Measurements from ENCODE around the gene SRBD1. TPM values are rescaled to one million over a fixed set of nuclear protein-coding genes. Genes with fewer than 3 reads are reported as not detected.

The SRBD1 gene
- total RNA-seq, 1 donor from 2014 or later = 18.3 TPM

- H3K4me1 Mint-ChIP-seq (ENCODE audit: low read depth) = peaks cover 6% of the 10 kb centered on the region
- no peak overlapping the region for H3K27ac Mint-ChIP-seq
- peaks cover 35% of the 10 kb centered on the region for H3K27me3 Mint-ChIP-seq (ENCODE audit: insufficient read depth)
- no peak for DNase-seq (ENCODE audit: low spot score)
- H3K9me3 Mint-ChIP-seq = no peaks in the 10 kb centered on the region
- no peaks in the 10 kb centered on the region for H3K36me3 Mint-ChIP-seq (ENCODE audit: low read depth)
- no peak overlapping the region for H3K4me3 Mint-ChIP-seq
- intact Hi-C loops (cut with micrococcal nuclease) = no loop called here
These were observed 15.5 kb upstream of the SRBD1 start for GRCh38 chr2:45626387-45627221.

DNA sequence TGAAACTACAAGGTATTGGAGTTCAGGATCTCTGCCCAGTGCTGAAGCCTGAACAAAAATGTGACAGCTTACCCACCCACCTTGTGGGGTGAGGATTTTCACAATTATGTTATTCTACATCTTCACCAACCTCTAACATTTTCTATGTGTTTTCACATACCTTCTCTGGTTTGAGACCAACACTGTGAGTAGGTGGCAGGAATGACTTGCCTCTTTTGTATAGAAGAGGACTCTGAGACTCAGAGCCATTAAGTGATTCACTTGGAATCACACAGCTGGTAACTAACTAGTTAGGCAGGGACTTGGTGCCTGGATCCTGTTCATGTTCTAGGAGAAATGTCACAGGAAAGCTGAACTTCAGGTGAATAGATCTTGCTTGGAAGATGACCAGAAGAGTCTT lies 14.8 kb upstream of the SRBD1 start:
- no peak for DNase-seq (ENCODE audit: low spot score)
- no peaks in the 10 kb centered on the region for H3K9me3 Mint-ChIP-seq
- intact Hi-C loops (cut with micrococcal nuclease) = no loop called here
- no peaks in the 10 kb centered on the region for H3K36me3 Mint-ChIP-seq (ENCODE audit: low read depth)
- H3K27me3 Mint-ChIP-seq (ENCODE audit: insufficient read depth) = peaks cover 33% of the 10 kb centered on the region
- H3K4me3 Mint-ChIP-seq = no peak overlapping the region
- H3K4me1 Mint-ChIP-seq (ENCODE audit: low read depth) = peaks cover 6% of the 10 kb centered on the region
- no peak overlapping the region for H3K27ac Mint-ChIP-seq

GRCh38 chr2:45623098-45623497 lies 12.0 kb upstream of the SRBD1 start:
- Mint-ChIP-seq H3K9me3 (no peaks in the 10 kb centered on the region), H3K27me3 (ENCODE audit: insufficient read depth) (peaks cover 23% of the 10 kb centered on the region), H3K27ac (no peak overlapping the region), H3K4me1 (ENCODE audit: low read depth) (peaks cover 6% of the 10 kb centered on the region), H3K4me3 (no peak overlapping the region), H3K36me3 (ENCODE audit: low read depth) (peaks cover 1% of the 10 kb centered on the region)
- no peak for DNase-seq (ENCODE audit: low spot score)
- intact Hi-C loops (cut with micrococcal nuclease) = no loop called here

- Mint-ChIP-seq H3K36me3 (ENCODE audit: low read depth) (peaks cover 1% of the 10 kb centered on the region), H3K4me3 (no peak overlapping the region), H3K27me3 (ENCODE audit: insufficient read depth) (peaks cover 18% of the 10 kb centered on the region), H3K4me1 (ENCODE audit: low read depth) (peaks cover 6% of the 10 kb centered on the region), H3K9me3 (no peaks in the 10 kb centered on the region), H3K27ac (no peak overlapping the region)
- intact Hi-C loops (cut with micrococcal nuclease) = no loop called here
- DNase-seq (ENCODE audit: low spot score) = no peak
These were observed 11.4 kb upstream of the SRBD1 start for GRCh38 chr2:45622336-45623075.

DNA sequence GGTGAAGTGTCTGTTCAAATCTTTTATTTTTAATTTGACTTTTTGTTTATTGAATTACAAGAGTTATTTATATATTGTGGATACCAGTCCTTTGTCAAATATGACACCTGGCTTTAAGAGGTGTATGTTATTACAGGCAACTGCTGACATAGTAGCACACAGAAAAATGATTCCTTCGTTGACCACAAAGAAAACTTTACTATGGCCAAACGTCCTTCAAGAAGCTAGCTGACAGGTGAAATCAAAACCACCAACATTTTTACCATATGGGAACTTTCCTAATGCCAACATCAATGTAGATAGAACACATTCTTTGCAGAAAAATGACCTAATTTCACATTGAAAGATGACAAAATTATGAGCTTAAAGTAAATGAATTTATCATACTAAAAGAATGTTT lies 6.4 kb upstream of the SRBD1 start:
- Mint-ChIP-seq H3K9me3 (no peaks in the 10 kb centered on the region), H3K27ac (no peak overlapping the region), H3K36me3 (ENCODE audit: low read depth) (peaks cover 1% of the 10 kb centered on the region), H3K27me3 (ENCODE audit: insufficient read depth) (peaks cover 4% of the 10 kb centered on the region), H3K4me1 (ENCODE audit: low read depth) (peaks cover under 1% of the 10 kb centered on the region), H3K4me3 (no peak overlapping the region)
- no peak for DNase-seq (ENCODE audit: low spot score)
- intact Hi-C loops (cut with micrococcal nuclease) = no loop called here

DNA sequence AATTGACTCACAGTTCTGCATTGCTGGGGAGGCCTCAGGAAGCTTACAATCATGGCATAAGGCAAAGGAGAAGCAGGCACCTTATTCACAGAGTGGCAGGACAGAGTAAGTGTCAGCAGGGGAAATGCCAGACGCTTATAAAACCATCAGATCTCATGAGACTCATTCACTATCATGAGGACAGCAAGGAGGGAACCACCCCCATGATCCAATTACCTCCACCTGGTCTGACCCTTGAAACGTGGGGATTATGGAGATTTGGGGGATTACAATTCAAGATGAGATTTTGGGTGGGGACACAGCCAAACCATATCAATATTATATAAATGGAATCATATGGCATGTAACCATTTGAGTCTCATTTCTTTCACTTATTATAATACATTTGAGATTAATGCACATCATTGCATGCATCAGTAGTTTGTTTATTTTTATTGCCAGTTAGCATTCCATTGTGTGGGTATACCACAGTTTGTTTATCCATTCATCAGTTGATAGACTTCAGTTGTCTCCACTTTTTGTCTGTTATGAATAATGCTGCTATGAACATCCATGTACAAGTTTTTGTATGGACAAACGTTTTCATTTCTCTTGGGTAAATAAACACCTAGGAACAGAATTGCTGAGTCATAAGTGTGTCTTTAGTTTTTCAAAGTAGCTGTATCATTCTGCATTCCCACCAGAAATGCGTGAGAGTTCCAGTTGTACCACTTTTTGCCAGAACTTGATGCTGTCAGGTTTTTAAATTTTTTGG lies 5.8 kb upstream of the SRBD1 start:
- Mint-ChIP-seq H3K4me3 (no peak overlapping the region), H3K27me3 (ENCODE audit: insufficient read depth) (peaks cover 4% of the 10 kb centered on the region), H3K4me1 (ENCODE audit: low read depth) (peaks cover 6% of the 10 kb centered on the region), H3K9me3 (no peaks in the 10 kb centered on the region), H3K36me3 (ENCODE audit: low read depth) (peaks cover 1% of the 10 kb centered on the region), H3K27ac (no peak overlapping the region)
- intact Hi-C loops (cut with micrococcal nuclease) = no loop called here
- DNase-seq (ENCODE audit: low spot score) = no peak

DNA sequence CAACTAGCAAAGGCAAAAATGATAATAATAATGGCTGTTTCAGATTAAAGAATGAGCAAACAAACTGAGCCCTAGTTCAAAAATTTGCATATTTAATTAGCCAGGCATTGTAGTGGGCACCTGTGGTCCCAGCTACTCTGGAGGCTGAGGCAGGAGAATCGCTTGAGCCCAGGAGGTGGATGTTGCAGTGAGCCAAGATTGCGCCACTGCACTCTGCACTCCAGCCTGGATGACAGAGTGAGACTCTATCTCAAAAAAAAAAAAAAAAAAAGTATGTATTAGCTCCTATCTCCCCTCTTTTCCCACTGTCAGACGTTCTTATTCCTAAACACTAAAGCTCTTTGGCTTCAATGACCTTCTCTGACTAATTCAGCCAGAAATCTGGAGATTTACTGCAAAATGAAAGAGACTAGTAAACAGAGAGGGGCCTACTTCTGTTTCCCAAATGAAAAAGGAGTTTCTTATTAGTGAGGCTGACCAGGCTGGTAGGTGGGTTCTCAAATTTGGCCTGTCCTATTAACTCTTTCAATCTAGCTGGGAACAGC lies 3.9 kb upstream of the SRBD1 start:
- H3K27ac Mint-ChIP-seq = no peak overlapping the region
- H3K36me3 Mint-ChIP-seq (ENCODE audit: low read depth) = peaks cover 1% of the 10 kb centered on the region
- intact Hi-C loops (cut with micrococcal nuclease) = loop anchor here (5.0 kb wide), 1 partner anchor 1448 kb away; the partner anchor contains the start of gene PPM1B
- no peaks in the 10 kb centered on the region for H3K9me3 Mint-ChIP-seq
- no peaks in the 10 kb centered on the region for H3K27me3 Mint-ChIP-seq (ENCODE audit: insufficient read depth)
- peaks cover 17% of the 10 kb centered on the region for H3K4me1 Mint-ChIP-seq (ENCODE audit: low read depth)
- DNase-seq (ENCODE audit: low spot score) = no peak
- no peak overlapping the region for H3K4me3 Mint-ChIP-seq

DNA sequence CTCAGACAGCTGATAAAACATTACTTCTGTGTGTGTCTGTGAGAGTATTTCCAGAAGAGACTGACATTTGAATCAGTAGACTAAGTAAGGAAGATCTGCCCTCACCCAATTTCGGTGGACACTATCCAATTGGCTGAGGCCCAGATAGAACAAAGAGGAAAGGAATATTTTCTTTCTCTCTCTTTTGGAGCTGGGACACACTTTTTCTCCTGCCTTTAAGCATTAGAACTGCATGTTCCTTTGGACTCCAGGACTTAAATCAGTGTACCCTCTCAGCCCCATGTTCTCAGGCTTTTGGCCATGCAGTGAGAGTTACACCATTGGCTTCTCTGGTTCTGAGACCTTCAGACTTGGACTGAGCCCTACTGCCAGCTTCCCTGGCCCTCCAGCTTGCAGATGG lies 3.3 kb upstream of the SRBD1 start:
- Mint-ChIP-seq H3K4me1 (ENCODE audit: low read depth) (peaks cover 23% of the 10 kb centered on the region), H3K4me3 (no peak overlapping the region), H3K36me3 (ENCODE audit: low read depth) (peaks cover 3% of the 10 kb centered on the region), H3K9me3 (no peaks in the 10 kb centered on the region), H3K27me3 (ENCODE audit: insufficient read depth) (no peaks in the 10 kb centered on the region), H3K27ac (no peak overlapping the region)
- intact Hi-C loops (cut with micrococcal nuclease) = loop anchor here (5.0 kb wide), 1 partner anchor 1447 kb away; the partner anchor contains the start of gene PPM1B
- no peak for DNase-seq (ENCODE audit: low spot score)

DNA sequence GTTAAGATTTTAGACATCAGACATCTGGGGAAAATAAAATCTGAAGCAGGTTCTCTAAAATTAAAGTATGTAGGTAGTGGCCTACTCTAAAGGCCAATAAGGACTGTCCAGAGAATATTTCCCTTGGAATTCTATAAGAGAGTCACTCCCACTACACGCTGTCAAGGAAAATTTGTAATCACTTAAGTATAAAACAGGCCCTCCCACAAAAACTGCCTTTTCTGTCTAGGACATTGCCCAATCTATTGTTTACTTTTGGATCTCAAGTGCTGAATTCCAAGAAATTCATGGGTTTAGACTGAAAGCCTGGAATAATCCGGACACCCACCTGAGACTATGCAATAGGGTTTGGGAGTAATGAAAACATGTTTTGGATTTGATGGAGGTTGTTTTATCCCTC lies 1.7 kb upstream of the SRBD1 start:
- DNase-seq (ENCODE audit: low spot score) = no peak
- Mint-ChIP-seq H3K27ac (no peak overlapping the region), H3K4me1 (ENCODE audit: low read depth) (peaks cover 27% of the 10 kb centered on the region), H3K36me3 (ENCODE audit: low read depth) (peaks cover 4% of the 10 kb centered on the region), H3K4me3 (no peak overlapping the region), H3K27me3 (ENCODE audit: insufficient read depth) (no peaks in the 10 kb centered on the region), H3K9me3 (no peaks in the 10 kb centered on the region)
- intact Hi-C loops (cut with micrococcal nuclease) = loop anchor here (5.0 kb wide), 1 partner anchor 1445 kb away; the partner anchor contains the start of gene PPM1B

DNA sequence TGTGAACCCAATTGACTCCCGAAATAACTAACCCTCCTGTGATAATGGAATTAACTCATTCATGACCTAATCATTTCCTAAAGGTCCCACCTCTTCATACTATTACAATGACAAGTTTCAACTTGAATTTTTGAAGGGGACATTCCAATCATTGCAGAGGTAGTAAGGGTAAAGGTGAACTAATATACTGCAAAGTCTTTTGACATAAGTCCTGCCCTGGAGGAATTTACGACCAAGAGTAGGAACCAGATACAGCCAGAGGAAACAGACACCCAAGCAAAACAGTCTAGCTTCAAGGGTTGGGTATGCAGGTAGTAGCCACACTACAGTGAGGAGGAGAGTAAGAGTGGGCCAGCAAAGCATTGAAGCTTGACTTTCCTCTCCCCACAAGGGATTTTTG lies 1.2 kb upstream of the SRBD1 start:
- peak overlapping the region; percentile 27 for H3K4me3 Mint-ChIP-seq

GRCh38 chr2:45610281-45611019 lies 617 bp downstream of the SRBD1 start:
- H3K27ac Mint-ChIP-seq = peak overlapping the region; percentile 92
- intact Hi-C loops (cut with micrococcal nuclease) = loop anchor here (1.0 to 5.0 kb wide), 4 partner anchors 26 to 1443 kb away; partner anchors contain the start of genes PPM1B and PRKCE
- no peaks in the 10 kb centered on the region for H3K9me3 Mint-ChIP-seq
- peak; percentile 32 for DNase-seq (ENCODE audit: low spot score)
- H3K27me3 Mint-ChIP-seq (ENCODE audit: insufficient read depth) = no peaks in the 10 kb centered on the region
- peaks cover 27% of the 10 kb centered on the region for H3K4me1 Mint-ChIP-seq (ENCODE audit: low read depth)
- H3K36me3 Mint-ChIP-seq (ENCODE audit: low read depth) = peaks cover 4% of the 10 kb centered on the region
- peak overlapping the region; percentile 96 for H3K4me3 Mint-ChIP-seq

More for the DNA sequence above, 1.2 kb upstream of the SRBD1 start:
- intact Hi-C loops (cut with micrococcal nuclease) = loop anchor here (5.0 kb wide), 1 partner anchor 1445 kb away; the partner anchor contains the start of gene PPM1B
- Mint-ChIP-seq H3K27ac (no peak overlapping the region), H3K9me3 (no peaks in the 10 kb centered on the region), H3K4me1 (ENCODE audit: low read depth) (peaks cover 27% of the 10 kb centered on the region), H3K27me3 (ENCODE audit: insufficient read depth) (no peaks in the 10 kb centered on the region), H3K36me3 (ENCODE audit: low read depth) (peaks cover 4% of the 10 kb centered on the region)
- no peak for DNase-seq (ENCODE audit: low spot score)

DNA sequence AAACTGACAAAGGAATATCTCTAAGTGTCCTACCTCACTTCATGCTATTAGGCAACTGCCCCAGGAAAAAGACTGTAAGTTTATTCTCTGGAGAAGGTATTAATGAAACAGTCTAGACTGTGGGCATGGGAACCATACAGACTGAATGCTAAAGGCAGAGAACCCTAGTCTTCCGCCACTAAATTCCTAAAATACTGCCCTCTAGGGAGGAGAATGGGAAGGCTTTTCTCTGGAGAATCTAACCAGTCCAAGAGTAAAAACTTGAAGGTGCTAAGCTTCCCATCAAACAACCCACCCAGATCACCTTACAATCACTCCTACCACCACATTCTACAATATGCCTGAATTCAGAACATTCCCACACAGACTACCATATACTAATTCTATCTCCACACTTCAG lies 3.4 kb downstream of the SRBD1 start:
- Mint-ChIP-seq H3K4me3 (no peak overlapping the region), H3K36me3 (ENCODE audit: low read depth) (peaks cover 10% of the 10 kb centered on the region), H3K9me3 (no peaks in the 10 kb centered on the region), H3K27me3 (ENCODE audit: insufficient read depth) (no peaks in the 10 kb centered on the region), H3K27ac (no peak overlapping the region), H3K4me1 (ENCODE audit: low read depth) (peaks cover 27% of the 10 kb centered on the region)
- no peak for DNase-seq (ENCODE audit: low spot score)
- intact Hi-C loops (cut with micrococcal nuclease) = no loop called here

Measured in activated T-helper 1 cell treated with anti-CD3 and anti-CD28 coated beads, Interleukin-12 subunit alpha, Interleukin-12 subunit beta, Interleukin-2, Interleukin-4 antibody, amounts not matched to agents 30 ng/mL and 10 ng/mL and 1 ng/mL, durations not matched to agents 14 hours and 24 hours and 36 hours (primary cell).